ENCODE results near the gene ZNF175.

DNA sequence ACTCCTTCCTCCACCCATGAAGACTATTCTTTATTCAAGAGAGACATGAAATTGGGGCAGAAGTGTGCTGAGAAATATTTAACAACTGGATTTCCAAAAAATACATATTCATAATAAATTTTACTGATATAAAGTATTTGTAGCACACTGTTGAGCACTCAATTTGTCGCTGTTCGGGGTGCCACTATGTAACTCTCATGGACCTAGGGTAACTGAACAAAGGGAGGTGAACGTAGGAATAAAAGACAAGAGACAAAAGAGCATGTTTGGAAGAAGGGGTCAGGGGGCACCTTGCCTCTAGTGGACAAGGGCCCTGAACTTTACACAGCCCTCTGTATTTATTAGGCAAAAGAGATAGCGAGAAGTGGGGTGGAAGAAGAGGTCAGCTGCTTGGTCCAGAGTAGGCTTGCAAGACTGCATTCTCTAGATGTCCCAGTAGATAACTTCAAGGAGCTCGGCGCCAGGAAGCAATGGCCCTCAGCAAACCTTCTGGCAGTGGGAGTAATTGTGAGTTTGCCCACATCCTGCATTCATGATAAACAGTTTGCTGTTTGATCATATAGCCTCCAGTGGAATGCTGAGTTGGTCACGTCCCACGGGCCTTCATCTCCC lies 4.5 kb upstream of the ZNF175 start:
- TF ChIP-seq, protein P1, sequence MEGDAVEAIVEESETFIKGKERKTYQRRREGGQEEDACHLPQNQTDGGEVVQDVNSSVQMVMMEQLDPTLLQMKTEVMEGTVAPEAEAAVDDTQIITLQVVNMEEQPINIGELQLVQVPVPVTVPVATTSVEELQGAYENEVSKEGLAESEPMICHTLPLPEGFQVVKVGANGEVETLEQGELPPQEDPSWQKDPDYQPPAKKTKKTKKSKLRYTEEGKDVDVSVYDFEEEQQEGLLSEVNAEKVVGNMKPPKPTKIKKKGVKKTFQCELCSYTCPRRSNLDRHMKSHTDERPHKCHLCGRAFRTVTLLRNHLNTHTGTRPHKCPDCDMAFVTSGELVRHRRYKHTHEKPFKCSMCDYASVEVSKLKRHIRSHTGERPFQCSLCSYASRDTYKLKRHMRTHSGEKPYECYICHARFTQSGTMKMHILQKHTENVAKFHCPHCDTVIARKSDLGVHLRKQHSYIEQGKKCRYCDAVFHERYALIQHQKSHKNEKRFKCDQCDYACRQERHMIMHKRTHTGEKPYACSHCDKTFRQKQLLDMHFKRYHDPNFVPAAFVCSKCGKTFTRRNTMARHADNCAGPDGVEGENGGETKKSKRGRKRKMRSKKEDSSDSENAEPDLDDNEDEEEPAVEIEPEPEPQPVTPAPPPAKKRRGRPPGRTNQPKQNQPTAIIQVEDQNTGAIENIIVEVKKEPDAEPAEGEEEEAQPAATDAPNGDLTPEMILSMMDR (IDR thresholded peaks at IDR 0.05), result no peak
- no peak for TF ChIP-seq POLR2A (IDR thresholded peaks at IDR 0.05)
